ENCODE results near the gene ZNF19. TPM values are rescaled to one million over a fixed set of nuclear protein-coding genes. Genes with fewer than 3 reads are reported as not detected.

ZNF19 gene
- polyA plus RNA-seq, 2 of the 4 experiments (the other 2 are of a cell fraction) = 2.4 to 3.9 TPM

- Histone ChIP-seq H3K4me3 (no peak overlapping the region), H3K9me3 (peaks cover 14% of the 10 kb centered on the region; the same call in 2 of the 3 replicates), H3K4me1 (peaks cover 5% of the 10 kb centered on the region; the same call in 1 of the 3 replicates), H3K4me2 (no peak overlapping the region), H3K27ac (no peak overlapping the region)
- 54% methylated on average over 14 of the region's 14 CpGs for WGBS (ENCODE audit: missing lambda C conversion rate)
- ChIA-PET POLR2A (no interaction called here), CTCF (no interaction called here)
- no peak for DNase-seq (ENCODE audit: low read depth in 1 of 2, low spot score in 1 of 2)
- no peak for FAIRE-seq
- TF ChIP-seq FOXS1 (CRISPR knock-in tag; IDR thresholded peaks at IDR 0.05) = no peak
- TF ChIP-seq USF2 (IDR thresholded peaks at IDR 0.05) = no peak
- TF ChIP-seq REST (IDR thresholded peaks at IDR 0.05) = no peak
- TF ChIP-seq POLR2AphosphoS2 (conservative IDR thresholded peaks at IDR 0.05; ENCODE audit: low read length) = no peak
- no peak for TF ChIP-seq JUN (IDR thresholded peaks at IDR 0.05)
- no peak for TF ChIP-seq HEYL (CRISPR knock-in tag; IDR thresholded peaks at IDR 0.05)
- TF ChIP-seq MYC (IDR thresholded peaks at IDR 0.05; ENCODE audit: borderline replicate concordance, low read length) = no peak
- TF ChIP-seq RARB (CRISPR knock-in tag; IDR thresholded peaks at IDR 0.05) = no peak
- no peak for TF ChIP-seq CBX2 (IDR thresholded peaks at IDR 0.05; ENCODE audit: borderline replicate concordance, low read depth)
- TF ChIP-seq HDAC2 (IDR thresholded peaks at IDR 0.05) = no peak
- TF ChIP-seq KDM5A (IDR thresholded peaks at IDR 0.05) = no peak
- no peak for TF ChIP-seq JUNB (IDR thresholded peaks at IDR 0.05)
- no peak for TF ChIP-seq BHLHE40 (IDR thresholded peaks at IDR 0.05; ENCODE audit: low read depth, low read length)
- no peak for TF ChIP-seq CHD2 (IDR thresholded peaks at IDR 0.05; ENCODE audit: low read length, partially characterized antibody)
- no peak for TF ChIP-seq HOXA7 (CRISPR knock-in tag; IDR thresholded peaks at IDR 0.05)
- TF ChIP-seq PHF8 (IDR thresholded peaks at IDR 0.05; ENCODE audit: borderline replicate concordance, low read depth) = no peak
- no peak for TF ChIP-seq CHD4 (IDR thresholded peaks at IDR 0.05; ENCODE audit: borderline replicate concordance)
- no peak for TF ChIP-seq EHMT2 (IDR thresholded peaks at IDR 0.05; ENCODE audit: low read depth)
- ATAC-seq = no peak
Observed at GRCh38 chr16:71431176-71431575, 57.9 kb downstream of the ZNF19 start.

- CTCF ChIA-PET = interaction anchor here (2.5 kb wide), 1 partner anchor 18 kb away, joined by 18 read pairs; no protein-coding TSS in a partner anchor
- TF ChIP-seq FOSB (CRISPR knock-in tag; IDR thresholded peaks at IDR 0.05) (no peak), USF2 (IDR thresholded peaks at IDR 0.05) (no peak), E2F6 (IDR thresholded peaks at IDR 0.05; ENCODE audit: borderline replicate concordance, low read depth) (no peak), KDM5A (IDR thresholded peaks at IDR 0.05) (no peak), RAD21 (conservative IDR thresholded peaks at IDR 0.05 in 1 of 2, IDR thresholded peaks at IDR 0.05 in 1 of 2) (no peak), POLR2AphosphoS2 (conservative IDR thresholded peaks at IDR 0.05; ENCODE audit: low read length) (no peak)
- 31% methylated on average over 6 of the region's 6 CpGs for WGBS (ENCODE audit: missing lambda C conversion rate)
- POLR2A ChIA-PET = no interaction called here
- H3K4me1 ChIP-seq = peaks cover 5% of the 10 kb centered on the region; the same call in 1 of the 3 replicates
- ATAC-seq (no peak), FAIRE-seq (no peak), DNase-seq (ENCODE audit: low read depth in 1 of 2, low spot score in 1 of 2) (no peak)
- H3K27ac ChIP-seq = no peak overlapping the region
- no peak overlapping the region for H3K4me2 ChIP-seq
- H3K9me3 ChIP-seq = peaks cover 14% of the 10 kb centered on the region; the same call in 2 of the 3 replicates
- H3K4me3 ChIP-seq = no peak overlapping the region
Observed at GRCh38 chr16:71430744-71431143, 58.4 kb downstream of the ZNF19 start.
